HepG2 (cell line): ENCODE measurements around the gene FAIM2. TPM values are rescaled to one million over a fixed set of nuclear protein-coding genes. Genes with fewer than 3 reads are reported as not detected.

Experiments
- ATAC-seq: fragments of 200-7000 bp; cut with Tn5 transposase; 3 replicates; pipeline ENCODE4 v1.9.1; 2020; ENCODE audit warnings: mild to moderate bottlenecking, moderate library complexity
- BruUV-seq: library from RNA; stranded (reverse); fragments of 400-500 nt; replicated peaks from 2 replicates; lab custom pipeline; 2021; lab: Mats Ljungman, UMichigan
- CTCF ChIA-PET: fragments of 300-600 bp; formaldehyde crosslinking; extraction: SDS; loops from one replicate; lab custom pipeline; 2021; ENCODE audit warnings: low total read pairs, inconsistent platforms, low intra/inter-chr PET ratio; lab: Yijun Ruan, JAX
- POLR2A ChIA-PET: fragments of 350-600 bp; sonication (Branson Sonifier 250); formaldehyde crosslinking; loops from one replicate; lab custom pipeline; 2020; ENCODE audit warnings: antibody characterized with exemption, inconsistent platforms; lab: Yijun Ruan, JAX
- DNase-seq: peaks from one replicate; pipeline ENCODE4 v3.0.0-alpha.2; 2015; ENCODE audit warnings: low spot score
- FAIRE-seq: peaks from 3 replicates; lab custom pipeline; 2011; peaks lifted over from hg19 to GRCh38; lab: Jason Lieb, UNC
- H2AFZ ChIP-seq: one replicate; pipeline ENCODE4 v1.6.1; 2011; ENCODE audit warnings: low read length, inconsistent platforms
- H3K27ac ChIP-seq: fragments of 300-600 bp; 3 replicates; pipeline ENCODE4 v1.8.0; 2011; ENCODE audit warnings: mixed run types, mild to moderate bottlenecking, mixed read lengths, low read length, inconsistent platforms; ENCODE audit not compliant: insufficient read depth; ENCODE audit errors: extremely low read length
- H3K27me3 ChIP-seq, 2 experiments: fragments of 200-600 bp in 1 of 2; 2 replicates in 1 of 2; 3 replicates in 1 of 2; pipeline versions ENCODE4 v1.6.0 to v1.8.0; 2011; ENCODE audit warnings: low read length in 2 of 2, mild to moderate bottlenecking in 2 of 2, moderate library complexity in 2 of 2, inconsistent platforms in 1 of 2; ENCODE audit not compliant: insufficient read depth in 2 of 2, control insufficient read depth in 1 of 2
- H3K36me3 ChIP-seq, 2 experiments: fragments of 200-600 bp in 1 of 2; replicated peaks in 1 of 2; 2 replicates in 1 of 2; 3 replicates in 1 of 2; pipeline versions ENCODE4 v1.5.1 to v1.8.0; 2011; ENCODE audit warnings: low read length in 2 of 2, inconsistent platforms in 1 of 2; ENCODE audit not compliant: insufficient read depth in 2 of 2, control insufficient read depth in 1 of 2
- H3K4me1 ChIP-seq: 2 replicates; pipeline ENCODE4 v1.5.1; 2012; ENCODE audit warnings: low read length, inconsistent platforms; ENCODE audit not compliant: insufficient read depth
- H3K4me2 ChIP-seq: 2 replicates; pipeline ENCODE4 v1.6.0; 2011; ENCODE audit warnings: low read depth, low read length, inconsistent platforms
- H3K4me3 ChIP-seq, 3 experiments: fragments of 200-600 bp in 1 of 3; sonication (generic), shearing (Covaris generic) in 1 of 3; replicated peaks in 1 of 3; 2 replicates each; pipeline ENCODE4 v1.5.1; 2011 to 2016; ENCODE audit warnings: low read length in 3 of 3, inconsistent platforms in 2 of 3, low read depth in 2 of 3, mild to moderate bottlenecking in 2 of 3, control low read depth in 1 of 3, mixed read lengths in 1 of 3; ENCODE audit not compliant: insufficient read depth in 1 of 3
- H3K79me2 ChIP-seq: one replicate; pipeline ENCODE4 v1.6.1; 2011; ENCODE audit warnings: low read length, inconsistent platforms; ENCODE audit not compliant: insufficient read depth
- H3K9ac ChIP-seq: 2 replicates; pipeline ENCODE4 v1.6.0; 2011; ENCODE audit warnings: mild to moderate bottlenecking, low read depth, low read length, inconsistent platforms; ENCODE audit not compliant: insufficient read depth
- H3K9me3 ChIP-seq: 2 replicates; pipeline ENCODE4 v1.5.1; 2012; ENCODE audit warnings: mild to moderate bottlenecking, low read length
- H4K20me1 ChIP-seq: 2 replicates; pipeline ENCODE4 v1.6.0; 2011; ENCODE audit warnings: inconsistent platforms, mild to moderate bottlenecking, low read length, moderate library complexity; ENCODE audit not compliant: insufficient read depth
- AGO2 ChIP-seq: fragments of 200-400 bp; formaldehyde crosslinking; optimal IDR thresholded peaks from 2 replicates; pipeline ENCODE3; 2017; ENCODE audit warnings: mild to moderate bottlenecking, low read depth, low read length, moderate library complexity
- ATF2 ChIP-seq: sonication (generic); formaldehyde crosslinking; IDR thresholded peaks from 2 replicates; pipeline ENCODE4 v1.4.0; 2020; ENCODE audit warnings: missing genetic modification reagents
- ATRX ChIP-seq: sonication (generic); formaldehyde crosslinking; IDR thresholded peaks from 2 replicates; pipeline ENCODE4 v1.4.0; 2020; ENCODE audit warnings: missing genetic modification reagents, borderline replicate concordance
- FOXA3 ChIP-seq: IDR thresholded peaks from 2 replicates; pipeline ENCODE4 v1.6.1; 2016; ENCODE audit warnings: missing genetic modification reagents, missing compliant biosample characterization
- FOXC1 ChIP-seq: sonication (generic); formaldehyde crosslinking; IDR thresholded peaks from 2 replicates; pipeline ENCODE4 v1.8.0; 2022; ENCODE audit warnings: mild to moderate bottlenecking, missing genetic modification reagents, borderline replicate concordance
- ZNF24 ChIP-seq: fragments of 450-650 bp; IDR thresholded peaks from 2 replicates; pipeline ENCODE4 v1.6.1; 2017; ENCODE audit warnings: antibody characterized with exemption, mild to moderate bottlenecking
- ZNF564 ChIP-seq: sonication (generic); formaldehyde crosslinking; IDR thresholded peaks from 2 replicates; pipeline ENCODE4 v1.8.1; 2023; ENCODE audit warnings: mild to moderate bottlenecking, missing genetic modification reagents
- ZSCAN20 ChIP-seq: sonication (generic); formaldehyde crosslinking; IDR thresholded peaks from 2 replicates; pipeline ENCODE4 v1.4.0; 2020; ENCODE audit warnings: missing genetic modification reagents, mild to moderate bottlenecking, borderline replicate concordance
- WGBS: methylation state at CpG from one replicate; pipeline ENCODE4 v1.1.6; 2017; ENCODE audit warnings: low lambda C conversion rate; 5-methylcytosine and 5-hydroxymethylcytosine counted together
- in situ Hi-C: cut with HindIII; loops from 2 replicates; pipeline ENCODE4 v1.10.0; 2017; ENCODE audit warnings: low pct_unique_long_range_greater_than_20kb; ENCODE audit not compliant: extremely low pct_ligation_motif_present
- intact Hi-C: fragments of 100-400 bp; cut with micrococcal nuclease; formaldehyde crosslinking; loops from one replicate; pipeline ENCODE4 v1.10.0; 2022; ENCODE audit not compliant: unreplicated experiment
- polyA plus RNA-seq, 8 experiments: library from polyadenylated mRNA; depleted of rRNA in 3 of 8; stranded (reverse) in 7 of 8; unstranded in 1 of 8; fragments of >200 nt; fragmentation: Illumina TruSeq in 4 of 8; extraction: Trizol in 4 of 8; gene quantifications; 2 replicates each; pipeline versions ENCODE4 v1.2.1 to v1.2.3, GENCODE V29; 2011 to 2016; ENCODE audit warnings: low read depth in 4 of 8, missing spikeins in 1 of 8, mixed read lengths in 1 of 8; ENCODE audit not compliant: insufficient read depth in 1 of 8
- total RNA-seq, 5 experiments: library from RNA; depleted of rRNA; stranded (reverse); fragments of >200 nt; fragmentation: Illumina TruSeq; extraction: Trizol; gene quantifications; 2 replicates each; pipeline ENCODE4 v1.2.3, GENCODE V29; 2016; ENCODE audit warnings: low read depth in 1 of 5

The FAIM2 gene
- total and polyA plus RNA-seq, 2 of the 13 experiments (the other 11 are each of a cell fraction or from before 2014, with no cell fraction given) = not detected

GRCh38 chr12:49823350-49823749 is 80.3 kb downstream of the FAIM2 start (continued):
- no peak for TF ChIP-seq ATF2
- no peak for TF ChIP-seq ZSCAN20

- TF ChIP-seq ZNF24 (no peak), ATRX (CRISPR knock-in tag) (no peak), ZNF564 (peak; percentile 89), FOXC1 (CRISPR knock-in tag) (no peak), AGO2 (no peak), FOXA3 (CRISPR knock-in tag) (no peak)
- H3K4me2 ChIP-seq = no peak overlapping the region
- WGBS = 95% methylated on average over 8 of the region's 10 CpGs
- H4K20me1 ChIP-seq = peaks cover 12% of the 10 kb centered on the region
- in situ Hi-C loops (no loop called here), intact Hi-C loops (no loop called here)
- no peak overlapping the region for H2AFZ ChIP-seq
- peaks cover 48% of the 10 kb centered on the region for H3K4me1 ChIP-seq
- ChIA-PET POLR2A (no interaction called here), CTCF (no interaction called here)
- peaks cover 25% of the 10 kb centered on the region for H3K79me2 ChIP-seq
- H3K9ac ChIP-seq = no peak overlapping the region
- FAIRE-seq (no peak), DNase-seq (no peak), ATAC-seq (no peak)
- BruUV-seq = no TSS peak
- H3K36me3 ChIP-seq = peaks cover 0 to 4% of the 10 kb centered on the region in 2 experiments; a peak in 1 of 5 replicates
- no peak overlapping the region for H3K27ac ChIP-seq
- no peaks in the 10 kb centered on the region for H3K9me3 ChIP-seq
- no peaks in the 10 kb centered on the region for H3K27me3 ChIP-seq
- H3K4me3 ChIP-seq = no peak overlapping the region
These were observed 82.1 kb downstream of the FAIM2 start for GRCh38 chr12:49821373-49822287.
